Hematopoietic multipotent progenitor cell treated with erythropoietin and hydrocortisone succinate and interleukin-3 and kit ligand, for 15 days (in vitro differentiated cells): ENCODE measurements around the gene CTXND1.

ENCODE experiments used
- DNase-seq: peaks from one replicate; pipeline ENCODE4 v3.0.0-alpha.2; 2015; ENCODE audit warnings: low spot score

Gene CTXND1

GRCh38 chr15:80208758-80209734, 43.0 kb downstream of the CTXND1 start:
- DNase-seq: no peak

GRCh38 chr15:80207887-80208286, 44.1 kb downstream of the CTXND1 start:
- DNase-seq: no peak

GRCh38 chr15:80204231-80204630, 47.8 kb downstream of the CTXND1 start:
- no peak for DNase-seq

DNA sequence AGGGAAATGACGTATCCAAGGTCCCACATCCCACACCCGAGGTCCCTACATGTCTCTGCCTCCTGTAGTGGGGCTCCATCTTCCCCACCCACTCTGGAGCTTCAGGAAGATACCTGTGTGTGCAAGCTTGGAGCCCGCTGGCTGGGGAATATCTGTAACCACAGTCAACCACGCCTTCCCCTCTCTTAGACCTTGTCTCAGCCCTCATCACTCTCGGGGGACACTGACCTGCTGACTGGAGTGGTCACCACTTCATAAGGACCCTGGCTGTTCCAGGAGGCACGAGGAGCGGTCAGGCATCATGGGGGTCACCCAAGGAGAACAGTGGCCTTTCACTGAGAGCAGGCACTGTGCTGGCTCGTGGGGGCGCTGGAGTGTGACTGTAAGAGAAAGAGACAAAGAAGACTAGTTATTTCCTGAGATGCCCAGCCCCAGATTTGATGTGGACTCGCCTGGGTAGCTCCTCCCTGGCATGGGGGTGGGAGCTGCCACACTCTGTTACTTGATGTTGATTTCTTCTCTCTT, 48.6 kb downstream of the CTXND1 start:
- DNase-seq: no peak

DNA sequence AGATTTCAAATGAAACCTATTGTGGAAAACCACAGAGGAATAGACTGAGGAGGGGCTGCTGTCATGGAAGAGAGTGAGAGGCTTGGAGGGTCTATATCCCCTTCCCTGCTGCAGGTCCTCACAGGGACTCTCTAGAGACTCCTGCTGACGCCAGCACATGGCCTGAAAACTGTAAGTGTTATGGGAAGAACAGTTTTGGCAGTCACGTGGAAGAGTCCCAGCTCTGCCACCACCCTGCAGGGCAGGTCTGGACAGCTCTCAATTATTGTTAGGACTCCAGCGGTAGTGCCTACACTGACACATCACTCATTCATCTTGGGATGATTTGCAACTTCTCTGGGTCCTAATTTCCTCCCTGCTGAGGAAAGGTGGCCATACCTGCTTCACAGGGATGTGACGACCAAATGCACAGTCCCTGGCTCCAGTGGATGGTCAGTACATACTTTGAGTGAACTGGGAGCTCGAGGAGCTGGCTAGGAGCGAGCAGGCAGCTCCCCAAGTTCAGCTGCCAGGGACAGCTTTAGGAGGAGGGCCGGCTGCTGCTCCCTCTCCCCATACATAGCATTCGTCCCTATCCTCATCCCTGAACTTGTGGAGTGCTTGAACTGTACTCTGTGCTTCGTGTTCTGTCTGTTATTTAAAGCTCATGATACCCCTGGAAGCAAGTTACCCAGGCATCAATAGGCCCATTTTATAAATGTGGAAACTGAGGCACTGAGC, 49.2 kb downstream of the CTXND1 start:
- no peak for DNase-seq

GRCh38 chr15:80202016-80202315, 50.0 kb downstream of the CTXND1 start:
- no peak for DNase-seq

DNA sequence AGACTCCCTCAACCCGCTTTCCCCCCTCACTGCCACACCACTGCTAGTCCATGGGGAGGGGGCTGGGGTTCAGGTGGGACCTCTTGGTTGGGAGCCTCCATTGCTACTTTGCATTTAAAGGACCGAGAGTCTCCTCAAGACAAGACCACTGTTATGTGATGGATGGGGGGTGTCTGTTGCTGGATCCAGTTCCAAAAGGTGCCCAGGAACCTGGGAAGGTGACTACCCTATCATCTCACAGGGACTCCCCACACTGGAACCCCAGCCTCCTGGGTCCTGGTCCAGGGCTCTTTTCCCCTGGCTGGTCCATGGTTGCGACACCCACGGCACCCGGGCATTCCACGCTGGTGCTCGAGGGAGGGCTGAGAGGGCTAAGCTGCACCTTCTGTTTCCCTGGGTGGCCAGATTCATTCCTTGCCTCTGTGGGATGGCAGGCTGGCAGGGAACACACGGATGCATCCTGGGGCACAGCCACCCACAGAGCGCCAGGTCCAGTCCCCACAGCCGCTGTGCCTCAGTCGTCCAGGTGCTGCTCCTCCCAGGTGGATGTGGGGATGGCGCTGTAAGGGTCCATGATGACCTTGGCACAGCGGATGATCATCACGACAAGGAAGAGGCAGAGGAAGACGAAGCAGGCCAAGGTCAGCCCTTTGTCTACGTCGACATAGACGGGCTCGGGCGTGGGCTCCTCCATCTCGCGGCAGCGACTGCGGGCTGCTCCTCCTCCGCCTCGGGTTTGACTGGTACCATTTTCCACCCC, 50.6 kb downstream of the CTXND1 start:
- DNase-seq: no peak

DNA sequence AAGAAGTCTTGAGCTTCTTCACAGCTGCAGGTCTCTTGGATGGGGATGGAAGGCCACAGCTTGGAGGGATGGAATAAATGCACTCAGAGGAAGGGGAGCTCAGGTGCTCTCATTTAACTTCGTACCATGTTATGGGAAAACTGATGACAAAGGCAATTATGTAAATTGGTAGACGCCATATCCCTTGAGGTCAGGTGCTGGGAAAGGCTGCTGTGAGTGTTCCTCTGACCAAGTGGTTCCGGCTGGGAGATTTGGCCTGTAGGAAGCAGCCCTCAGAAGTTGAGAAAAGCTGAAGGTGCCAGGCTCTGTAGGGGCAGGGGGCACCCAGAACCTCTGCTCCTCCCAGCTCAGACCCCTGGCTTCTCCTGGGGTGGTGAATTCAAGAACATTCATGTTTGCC, 52.1 kb downstream of the CTXND1 start:
- DNase-seq: no peak

DNA sequence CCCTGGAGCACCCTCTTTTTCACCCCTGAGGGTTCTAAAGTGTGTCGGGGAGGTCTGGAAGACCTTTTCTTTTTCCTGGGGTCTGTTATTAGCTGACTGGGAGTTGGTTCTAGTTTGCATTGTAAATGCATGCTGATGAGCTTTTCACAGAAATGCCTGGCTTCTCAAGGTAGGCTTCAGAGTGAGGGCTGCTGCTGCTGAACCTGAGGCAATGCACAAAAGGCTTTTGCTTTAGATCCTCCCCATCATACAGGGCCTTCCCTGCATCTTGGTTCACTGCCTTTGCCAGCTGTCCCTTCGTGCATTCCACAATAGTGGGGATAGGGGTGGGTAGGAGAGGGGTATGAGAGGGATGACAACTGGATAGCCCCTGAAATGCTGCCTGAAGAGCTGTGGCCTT, 52.6 kb downstream of the CTXND1 start:
- DNase-seq: no peak

- no peak for DNase-seq
Measured at GRCh38 chr15:80194914-80195313, 57.1 kb downstream of the CTXND1 start.

DNA sequence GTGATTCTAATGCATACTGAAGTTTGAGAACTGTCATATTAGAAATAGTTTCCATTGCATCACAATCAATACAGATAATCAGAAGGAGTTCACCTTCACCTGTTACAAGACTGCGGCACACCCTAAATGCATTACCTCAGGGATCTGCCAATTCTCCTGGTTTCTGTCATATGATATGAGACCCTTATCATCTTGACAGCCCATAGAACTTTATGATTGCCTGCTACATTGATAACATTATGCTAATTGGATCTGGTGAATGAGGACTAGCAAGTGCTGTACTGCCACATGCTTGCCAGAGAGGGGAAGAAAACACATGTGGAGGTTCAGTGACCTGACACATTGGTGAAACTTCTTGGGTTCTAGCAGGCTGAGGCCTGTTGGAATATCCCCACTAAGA, 57.8 kb downstream of the CTXND1 start:
- DNase-seq: no peak

- DNase-seq: no peak
Measured at GRCh38 chr15:80191897-80192595, 60.0 kb downstream of the CTXND1 start.

GRCh38 chr15:80191198-80191597, 60.8 kb downstream of the CTXND1 start:
- no peak for DNase-seq

GRCh38 chr15:80188251-80188650, 63.8 kb downstream of the CTXND1 start:
- no peak for DNase-seq

- DNase-seq: no peak
Measured at GRCh38 chr15:80186597-80186996, 65.4 kb downstream of the CTXND1 start.

DNA sequence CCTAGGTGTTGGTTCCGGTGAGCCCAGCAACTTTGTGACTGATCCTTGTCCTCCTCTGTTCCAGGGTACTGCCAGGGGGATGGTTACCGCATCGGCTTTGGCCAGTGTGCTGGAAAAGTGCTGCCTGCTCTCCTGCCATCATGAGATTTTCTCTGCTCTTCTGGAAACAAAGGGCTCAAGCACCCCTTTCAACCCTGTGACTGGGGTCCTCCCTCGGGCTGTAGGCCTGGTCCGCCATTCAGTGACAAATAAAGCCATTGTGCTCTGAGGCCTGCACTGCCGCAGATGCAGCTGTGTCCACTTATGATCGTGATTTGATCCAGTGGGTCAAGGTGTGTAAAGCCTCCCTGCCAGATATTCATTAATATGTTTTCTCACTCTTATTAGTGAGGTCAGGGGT, 65.9 kb downstream of the CTXND1 start:
- DNase-seq: no peak

GRCh38 chr15:80185152-80185551, 66.9 kb downstream of the CTXND1 start:
- no peak for DNase-seq

DNA sequence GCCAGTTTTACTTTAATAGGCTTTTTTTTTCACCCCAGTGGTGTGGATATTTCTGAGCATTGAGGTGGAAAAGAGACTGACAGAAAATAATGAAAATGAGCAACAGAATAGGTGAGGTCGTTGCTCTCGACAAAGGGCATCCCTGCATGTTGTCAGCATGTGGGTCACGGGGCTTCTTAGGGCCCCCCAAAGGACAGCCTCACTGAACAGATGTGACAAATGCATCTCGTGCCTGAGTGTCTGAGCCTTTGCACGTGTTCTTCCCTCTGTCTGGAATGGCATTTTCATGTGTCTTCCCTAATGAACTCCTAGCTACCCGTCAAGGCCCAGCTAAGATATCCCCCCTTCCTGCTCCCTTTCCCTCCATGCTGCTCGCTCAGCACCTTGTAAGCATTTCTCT, 67.5 kb downstream of the CTXND1 start:
- DNase-seq: no peak

DNA sequence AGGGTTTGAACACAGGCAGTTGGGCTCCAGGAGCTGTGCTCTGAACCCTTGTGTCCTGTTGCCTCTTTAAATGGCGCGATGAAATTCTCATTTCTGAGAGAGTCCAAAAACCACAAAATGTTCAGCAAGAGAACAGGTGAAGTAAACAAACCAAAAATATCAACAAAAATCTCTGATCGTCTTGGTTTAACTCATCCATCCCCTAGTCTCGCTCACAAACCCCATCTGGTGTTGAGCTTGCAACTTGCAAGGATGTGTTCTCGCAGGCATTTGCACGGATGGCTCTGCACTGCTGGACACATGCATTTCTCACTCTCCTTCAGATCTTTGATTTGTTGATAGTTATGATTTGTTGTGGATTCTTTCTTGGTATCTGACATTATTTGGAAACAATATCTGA, 68.1 kb downstream of the CTXND1 start:
- no peak for DNase-seq

GRCh38 chr15:80183306-80183705, 68.7 kb downstream of the CTXND1 start:
- DNase-seq: no peak

GRCh38 chr15:80182611-80183261, 69.3 kb downstream of the CTXND1 start:
- DNase-seq: no peak
